ENCODE data around the gene SLC12A4. TPM values are rescaled to one million over a fixed set of nuclear protein-coding genes. Genes with fewer than 3 reads are reported as not detected.

Gene SLC12A4
- total RNA-seq, 2 experiments from 2014 or later, result 27.4 to 29.5 TPM

- Mint-ChIP-seq H3K27me3 (peaks cover 3% of the 10 kb centered on the region), H3K27ac (peak overlapping the region; percentile 100), H3K4me1 (peaks cover 24% of the 10 kb centered on the region), H3K4me3 (peak overlapping the region; percentile 100), H3K9me3 (no peaks in the 10 kb centered on the region), H3K36me3 (peaks cover 46% of the 10 kb centered on the region)
- no peak for DNase-seq
Observed at GRCh38 chr16:67933805-67934204, 34.6 kb downstream of the SLC12A4 start.

- no peak overlapping the region for H3K27ac Mint-ChIP-seq
- H3K9me3 Mint-ChIP-seq, result no peaks in the 10 kb centered on the region
- no peak for DNase-seq
- peaks cover 44% of the 10 kb centered on the region for H3K36me3 Mint-ChIP-seq
- H3K4me1 Mint-ChIP-seq, result peaks cover 26% of the 10 kb centered on the region
- no peak overlapping the region for H3K4me3 Mint-ChIP-seq
- peaks cover 3% of the 10 kb centered on the region for H3K27me3 Mint-ChIP-seq
Observed at GRCh38 chr16:67932462-67932840, 36.0 kb downstream of the SLC12A4 start.

- Mint-ChIP-seq H3K27me3 (peaks cover 3% of the 10 kb centered on the region), H3K27ac (peak within 1 kb of the TSS; percentile 51), H3K9me3 (no peaks in the 10 kb centered on the region), H3K4me3 (no peak within 1 kb of the TSS), H3K4me1 (peaks cover 20% of the 10 kb centered on the region), H3K36me3 (peaks cover 39% of the 10 kb centered on the region)
- no peak for DNase-seq
Observed at GRCh38 chr16:67931712-67932461, 36.5 kb downstream of the SLC12A4 start, which contains the start of gene CTRL. TSS of gene CTRL (minus strand) at chr16:67931862. CDS start at chr16:67931852, 10 bp downstream.

GRCh38 chr16:67930678-67931211, 37.7 kb downstream of the SLC12A4 start:
- Mint-ChIP-seq H3K4me3 (no peak overlapping the region), H3K27ac (no peak overlapping the region), H3K27me3 (peaks cover under 1% of the 10 kb centered on the region), H3K4me1 (peaks cover 19% of the 10 kb centered on the region), H3K36me3 (peaks cover 30% of the 10 kb centered on the region), H3K9me3 (no peaks in the 10 kb centered on the region)
- no peak for DNase-seq

GRCh38 chr16:67930191-67930590, 38.2 kb downstream of the SLC12A4 start:
- peaks cover 24% of the 10 kb centered on the region for H3K36me3 Mint-ChIP-seq
- DNase-seq, result no peak
- peaks cover 16% of the 10 kb centered on the region for H3K4me1 Mint-ChIP-seq
- no peak overlapping the region for H3K4me3 Mint-ChIP-seq
- H3K27me3 Mint-ChIP-seq, result no peaks in the 10 kb centered on the region
- no peaks in the 10 kb centered on the region for H3K9me3 Mint-ChIP-seq
- no peak overlapping the region for H3K27ac Mint-ChIP-seq

- H3K9me3 Mint-ChIP-seq, result no peaks in the 10 kb centered on the region
- H3K27ac Mint-ChIP-seq, result no peak overlapping the region
- DNase-seq, result peak; percentile 77
- H3K36me3 Mint-ChIP-seq, result peaks cover 10% of the 10 kb centered on the region
- no peak overlapping the region for H3K4me3 Mint-ChIP-seq
- H3K27me3 Mint-ChIP-seq, result no peaks in the 10 kb centered on the region
- peaks cover 4% of the 10 kb centered on the region for H3K4me1 Mint-ChIP-seq
Observed at GRCh38 chr16:67928561-67929364, 39.7 kb downstream of the SLC12A4 start.

- Mint-ChIP-seq H3K4me3 (no peak overlapping the region), H3K36me3 (peaks cover 7% of the 10 kb centered on the region), H3K9me3 (no peaks in the 10 kb centered on the region), H3K4me1 (peaks cover 5% of the 10 kb centered on the region), H3K27me3 (no peaks in the 10 kb centered on the region), H3K27ac (no peak overlapping the region)
- DNase-seq, result no peak
Observed at GRCh38 chr16:67928147-67928546, 40.3 kb downstream of the SLC12A4 start.

GRCh38 chr16:67927131-67927941, 41.1 kb downstream of the SLC12A4 start:
- no peaks in the 10 kb centered on the region for H3K9me3 Mint-ChIP-seq
- no peak for DNase-seq
- peaks cover 2% of the 10 kb centered on the region for H3K36me3 Mint-ChIP-seq
- no peaks in the 10 kb centered on the region for H3K27me3 Mint-ChIP-seq
- H3K27ac Mint-ChIP-seq, result no peak overlapping the region
- no peak overlapping the region for H3K4me3 Mint-ChIP-seq
- H3K4me1 Mint-ChIP-seq, result peaks cover 7% of the 10 kb centered on the region

GRCh38 chr16:67926181-67926750, 42.2 kb downstream of the SLC12A4 start:
- peaks cover 14% of the 10 kb centered on the region for H3K4me1 Mint-ChIP-seq
- no peaks in the 10 kb centered on the region for H3K27me3 Mint-ChIP-seq
- peak overlapping the region; percentile 56 for H3K27ac Mint-ChIP-seq
- H3K9me3 Mint-ChIP-seq, result no peaks in the 10 kb centered on the region
- H3K36me3 Mint-ChIP-seq, result peaks cover 2% of the 10 kb centered on the region
- H3K4me3 Mint-ChIP-seq, result no peak overlapping the region
- no peak for DNase-seq

GRCh38 chr16:67924140-67924906, 44.1 kb downstream of the SLC12A4 start:
- Mint-ChIP-seq H3K36me3 (peaks cover 2% of the 10 kb centered on the region), H3K4me3 (no peak overlapping the region), H3K4me1 (peaks cover 14% of the 10 kb centered on the region), H3K27ac (no peak overlapping the region), H3K9me3 (no peaks in the 10 kb centered on the region), H3K27me3 (no peaks in the 10 kb centered on the region)
- DNase-seq, result no peak

GRCh38 chr16:67923414-67924116, 44.9 kb downstream of the SLC12A4 start:
- H3K4me1 Mint-ChIP-seq, result peaks cover 14% of the 10 kb centered on the region
- H3K27me3 Mint-ChIP-seq, result no peaks in the 10 kb centered on the region
- H3K4me3 Mint-ChIP-seq, result no peak overlapping the region
- H3K9me3 Mint-ChIP-seq, result no peaks in the 10 kb centered on the region
- no peak for DNase-seq
- H3K36me3 Mint-ChIP-seq, result peaks cover 2% of the 10 kb centered on the region
- H3K27ac Mint-ChIP-seq, result no peak overlapping the region

GRCh38 chr16:67922740-67923139, 45.7 kb downstream of the SLC12A4 start:
- DNase-seq, result no peak
- no peak overlapping the region for H3K4me3 Mint-ChIP-seq
- no peak overlapping the region for H3K27ac Mint-ChIP-seq
- H3K36me3 Mint-ChIP-seq, result no peaks in the 10 kb centered on the region
- peaks cover 19% of the 10 kb centered on the region for H3K4me1 Mint-ChIP-seq
- H3K27me3 Mint-ChIP-seq, result no peaks in the 10 kb centered on the region
- no peaks in the 10 kb centered on the region for H3K9me3 Mint-ChIP-seq

GRCh38 chr16:67922221-67922620, 46.2 kb downstream of the SLC12A4 start:
- peaks cover 25% of the 10 kb centered on the region for H3K4me1 Mint-ChIP-seq
- no peak for DNase-seq
- no peaks in the 10 kb centered on the region for H3K9me3 Mint-ChIP-seq
- H3K27me3 Mint-ChIP-seq, result no peaks in the 10 kb centered on the region
- peak overlapping the region; percentile 32 for H3K27ac Mint-ChIP-seq
- no peak overlapping the region for H3K4me3 Mint-ChIP-seq
- H3K36me3 Mint-ChIP-seq, result no peaks in the 10 kb centered on the region
